ENCODE data around the gene MUC5B. TPM values are rescaled to one million over a fixed set of nuclear protein-coding genes. Genes with fewer than 3 reads are reported as not detected.
"Not testable (repeated sequence)": the region's sequence is repeated elsewhere in the genome, so short reads cannot be mapped to it uniquely, and the experiment has no call there.

The MUC5B gene
- total RNA-seq, 2 donors from 2014 or later = not detected

DNA sequence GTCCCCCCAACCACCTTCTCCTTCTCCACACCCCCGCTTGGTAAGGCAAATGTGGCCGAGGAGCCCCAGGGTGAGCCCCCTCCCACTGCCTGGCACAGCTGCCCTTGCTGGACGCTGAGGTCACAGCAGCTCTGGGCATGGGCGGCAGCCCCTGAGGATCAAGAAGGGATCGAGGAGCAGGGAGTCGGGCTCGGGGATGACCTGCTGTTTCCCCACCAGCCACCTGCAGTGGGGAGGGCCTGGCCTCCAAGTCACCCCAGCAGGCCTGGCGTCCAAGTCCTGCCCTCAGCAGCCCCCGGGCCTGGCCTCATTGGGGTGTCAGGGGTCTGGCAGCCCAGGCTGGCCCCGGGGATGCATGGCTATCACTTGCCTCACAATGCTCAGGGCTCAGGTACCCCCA is 41.4 kb upstream of the MUC5B start:
- 87 to 89% methylated on average over 6 to 10 of the region's 10 CpGs for WGBS, 2 experiments (ENCODE audit: insufficient coverage in 1 of 2, insufficient read length in 1 of 2)

DNA sequence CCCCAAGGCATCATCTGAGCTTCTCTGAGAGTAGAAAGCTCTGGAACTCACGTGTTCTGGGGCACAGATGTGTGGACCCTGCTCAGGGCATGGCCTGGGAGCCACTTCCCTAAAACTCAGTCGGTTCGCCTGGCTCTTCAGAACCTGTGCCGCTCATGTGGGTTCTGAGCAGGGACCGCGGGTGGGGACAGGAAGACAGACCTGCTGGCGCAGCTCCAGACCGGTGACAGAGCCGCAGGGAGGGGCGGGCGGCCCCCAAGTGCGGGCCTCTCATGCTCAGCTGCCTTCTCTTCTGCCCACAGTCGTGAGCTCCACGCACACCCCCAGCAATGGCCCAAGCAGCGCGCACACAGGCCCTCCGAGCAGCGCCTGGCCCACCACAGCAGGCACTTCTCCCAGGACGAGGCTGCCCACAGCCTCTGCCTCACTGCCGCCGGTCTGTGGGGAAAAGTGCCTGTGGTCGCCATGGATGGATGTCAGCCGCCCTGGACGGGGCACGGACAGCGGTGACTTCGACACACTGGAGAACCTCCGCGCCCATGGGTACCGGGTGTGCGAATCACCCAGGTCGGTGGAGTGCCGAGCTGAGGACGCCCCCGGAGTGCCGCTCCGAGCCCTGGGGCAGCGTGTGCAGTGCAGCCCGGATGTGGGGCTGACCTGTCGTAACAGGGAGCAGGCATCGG is 40.9 kb upstream of the MUC5B start:
- Histone ChIP-seq H3K9me3 (ENCODE audit: control insufficient read depth, low read length) (no peaks in the 10 kb centered on the region), H3K36me3 (ENCODE audit: control insufficient read depth, insufficient read depth, low read length) (no peaks in the 10 kb centered on the region), H3K4me3 (ENCODE audit: low read length) (no peak overlapping the region), H3K4me1 (ENCODE audit: control insufficient read depth, insufficient read depth, low read length) (no peaks in the 10 kb centered on the region), H3K27ac (ENCODE audit: low read depth, low read length) (no peak overlapping the region), H3K27me3 (ENCODE audit: control insufficient read depth, insufficient read depth, low read length, poor library complexity, severe bottlenecking) (no peaks in the 10 kb centered on the region), H3K9ac (ENCODE audit: extremely low read depth, low read length, poor library complexity, severe bottlenecking) (no peak overlapping the region)
- H3K27ac Mint-ChIP-seq = no peak overlapping the region
- DNase-seq = no peak
- H3K4me1 Mint-ChIP-seq = no peaks in the 10 kb centered on the region
- H3K36me3 Mint-ChIP-seq (ENCODE audit: low read depth) = no peaks in the 10 kb centered on the region
- 90 to 91% methylated on average over 32 to 41 of the region's 41 CpGs for WGBS, 2 experiments (ENCODE audit: insufficient coverage in 1 of 2, insufficient read length in 1 of 2)
- no peak overlapping the region for H3K4me3 Mint-ChIP-seq
- TF ChIP-seq, protein P1, sequence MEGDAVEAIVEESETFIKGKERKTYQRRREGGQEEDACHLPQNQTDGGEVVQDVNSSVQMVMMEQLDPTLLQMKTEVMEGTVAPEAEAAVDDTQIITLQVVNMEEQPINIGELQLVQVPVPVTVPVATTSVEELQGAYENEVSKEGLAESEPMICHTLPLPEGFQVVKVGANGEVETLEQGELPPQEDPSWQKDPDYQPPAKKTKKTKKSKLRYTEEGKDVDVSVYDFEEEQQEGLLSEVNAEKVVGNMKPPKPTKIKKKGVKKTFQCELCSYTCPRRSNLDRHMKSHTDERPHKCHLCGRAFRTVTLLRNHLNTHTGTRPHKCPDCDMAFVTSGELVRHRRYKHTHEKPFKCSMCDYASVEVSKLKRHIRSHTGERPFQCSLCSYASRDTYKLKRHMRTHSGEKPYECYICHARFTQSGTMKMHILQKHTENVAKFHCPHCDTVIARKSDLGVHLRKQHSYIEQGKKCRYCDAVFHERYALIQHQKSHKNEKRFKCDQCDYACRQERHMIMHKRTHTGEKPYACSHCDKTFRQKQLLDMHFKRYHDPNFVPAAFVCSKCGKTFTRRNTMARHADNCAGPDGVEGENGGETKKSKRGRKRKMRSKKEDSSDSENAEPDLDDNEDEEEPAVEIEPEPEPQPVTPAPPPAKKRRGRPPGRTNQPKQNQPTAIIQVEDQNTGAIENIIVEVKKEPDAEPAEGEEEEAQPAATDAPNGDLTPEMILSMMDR (conservative IDR thresholded peaks at IDR 0.05) = no peak
- no peaks in the 10 kb centered on the region for H3K27me3 Mint-ChIP-seq (ENCODE audit: insufficient read depth)
- peaks cover 2% of the 10 kb centered on the region for H3K9me3 Mint-ChIP-seq

More for the DNA sequence above, 41.4 kb upstream of the MUC5B start:
- H3K4me1 Mint-ChIP-seq = no peaks in the 10 kb centered on the region
- H3K36me3 Mint-ChIP-seq (ENCODE audit: low read depth) = no peaks in the 10 kb centered on the region
- H3K27ac ChIP-seq (ENCODE audit: low read depth, low read length) = no peak overlapping the region
- no peaks in the 10 kb centered on the region for H3K27me3 ChIP-seq (ENCODE audit: control insufficient read depth, insufficient read depth, low read length, poor library complexity, severe bottlenecking)
- H3K36me3 ChIP-seq (ENCODE audit: control insufficient read depth, insufficient read depth, low read length) = no peaks in the 10 kb centered on the region
- no peak overlapping the region for H3K4me3 ChIP-seq (ENCODE audit: low read length)
- H3K27me3 Mint-ChIP-seq (ENCODE audit: insufficient read depth) = no peaks in the 10 kb centered on the region
- no peak overlapping the region for H3K27ac Mint-ChIP-seq
- TF ChIP-seq, protein P1 (conservative IDR thresholded peaks at IDR 0.05) = no peak
- H3K9me3 ChIP-seq (ENCODE audit: control insufficient read depth, low read length) = no peaks in the 10 kb centered on the region
- no peaks in the 10 kb centered on the region for H3K4me1 ChIP-seq (ENCODE audit: control insufficient read depth, insufficient read depth, low read length)
- no peak overlapping the region for H3K4me3 Mint-ChIP-seq
- peaks cover 2% of the 10 kb centered on the region for H3K9me3 Mint-ChIP-seq
- no peak overlapping the region for H3K9ac ChIP-seq (ENCODE audit: extremely low read depth, low read length, poor library complexity, severe bottlenecking)
- no peak for DNase-seq

DNA sequence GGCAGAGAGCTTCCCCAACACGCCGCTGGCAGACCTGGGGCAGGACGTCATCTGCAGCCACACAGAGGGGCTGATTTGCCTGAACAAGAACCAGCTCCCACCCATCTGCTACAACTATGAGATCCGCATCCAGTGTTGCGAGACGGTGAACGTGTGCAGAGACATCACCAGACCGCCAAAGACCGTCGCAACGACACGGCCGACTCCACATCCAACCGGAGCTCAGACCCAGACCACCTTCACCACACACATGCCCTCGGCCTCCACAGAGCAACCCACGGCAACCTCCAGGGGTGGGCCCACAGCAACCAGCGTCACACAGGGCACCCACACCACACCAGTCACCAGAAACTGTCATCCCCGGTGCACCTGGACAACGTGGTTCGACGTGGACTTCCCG is 38.7 kb upstream of the MUC5B start:
- not testable (repeated sequence) for H3K27me3 ChIP-seq (ENCODE audit: control insufficient read depth, insufficient read depth, low read length, poor library complexity, severe bottlenecking); H3K4me1 Mint-ChIP-seq; H3K9me3 Mint-ChIP-seq; H3K4me1 ChIP-seq (ENCODE audit: control insufficient read depth, insufficient read depth, low read length); H3K9ac ChIP-seq (ENCODE audit: extremely low read depth, low read length, poor library complexity, severe bottlenecking); H3K27me3 Mint-ChIP-seq (ENCODE audit: insufficient read depth); H3K27ac ChIP-seq (ENCODE audit: low read depth, low read length); H3K9me3 ChIP-seq (ENCODE audit: control insufficient read depth, low read length); DNase-seq; H3K4me3 ChIP-seq (ENCODE audit: low read length); H3K4me3 Mint-ChIP-seq; H3K36me3 ChIP-seq (ENCODE audit: control insufficient read depth, insufficient read depth, low read length); H3K36me3 Mint-ChIP-seq (ENCODE audit: low read depth); H3K27ac Mint-ChIP-seq
- 87 to 100% methylated on average over 2 to 15 of the region's 22 CpGs for WGBS, 2 experiments (ENCODE audit: insufficient coverage in 1 of 2, insufficient read length in 1 of 2)

DNA sequence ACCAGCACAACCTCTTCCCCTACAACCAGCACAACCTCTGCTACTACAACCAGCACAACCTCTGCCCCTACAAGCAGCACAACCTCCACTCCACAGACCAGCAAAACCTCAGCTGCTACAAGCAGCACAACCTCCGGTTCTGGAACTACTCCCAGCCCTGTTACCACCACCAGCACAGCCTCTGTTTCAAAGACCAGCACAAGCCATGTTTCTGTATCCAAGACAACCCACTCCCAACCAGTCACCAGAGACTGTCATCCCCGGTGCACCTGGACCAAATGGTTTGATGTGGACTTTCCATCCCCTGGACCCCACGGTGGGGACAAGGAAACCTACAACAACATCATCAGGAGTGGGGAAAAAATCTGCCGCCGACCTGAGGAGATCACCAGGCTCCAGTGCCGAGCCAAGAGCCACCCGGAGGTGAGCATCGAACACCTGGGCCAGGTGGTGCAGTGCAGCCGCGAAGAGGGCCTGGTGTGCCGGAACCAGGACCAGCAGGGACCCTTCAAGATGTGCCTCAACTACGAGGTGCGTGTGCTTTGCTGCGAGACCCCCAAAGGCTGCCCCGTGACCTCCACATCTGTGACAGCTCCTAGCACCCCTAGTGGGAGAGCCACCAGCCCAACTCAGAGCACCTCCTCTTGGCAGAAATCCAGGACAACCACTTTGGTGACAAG is 34.3 kb upstream of the MUC5B start:
- not testable (repeated sequence) for H3K4me3 ChIP-seq (ENCODE audit: low read length); H3K27me3 Mint-ChIP-seq (ENCODE audit: insufficient read depth); H3K36me3 Mint-ChIP-seq (ENCODE audit: low read depth); H3K9ac ChIP-seq (ENCODE audit: extremely low read depth, low read length, poor library complexity, severe bottlenecking); H3K27me3 ChIP-seq (ENCODE audit: control insufficient read depth, insufficient read depth, low read length, poor library complexity, severe bottlenecking); H3K9me3 ChIP-seq (ENCODE audit: control insufficient read depth, low read length); H3K27ac ChIP-seq (ENCODE audit: low read depth, low read length); H3K4me3 Mint-ChIP-seq; DNase-seq; H3K27ac Mint-ChIP-seq; H3K9me3 Mint-ChIP-seq; H3K36me3 ChIP-seq (ENCODE audit: control insufficient read depth, insufficient read depth, low read length); H3K4me1 Mint-ChIP-seq; H3K4me1 ChIP-seq (ENCODE audit: control insufficient read depth, insufficient read depth, low read length)
- 80 to 82% methylated on average over 1 to 12 of the region's 15 CpGs for WGBS, 2 experiments (ENCODE audit: insufficient coverage in 1 of 2, insufficient read length in 1 of 2)

DNA sequence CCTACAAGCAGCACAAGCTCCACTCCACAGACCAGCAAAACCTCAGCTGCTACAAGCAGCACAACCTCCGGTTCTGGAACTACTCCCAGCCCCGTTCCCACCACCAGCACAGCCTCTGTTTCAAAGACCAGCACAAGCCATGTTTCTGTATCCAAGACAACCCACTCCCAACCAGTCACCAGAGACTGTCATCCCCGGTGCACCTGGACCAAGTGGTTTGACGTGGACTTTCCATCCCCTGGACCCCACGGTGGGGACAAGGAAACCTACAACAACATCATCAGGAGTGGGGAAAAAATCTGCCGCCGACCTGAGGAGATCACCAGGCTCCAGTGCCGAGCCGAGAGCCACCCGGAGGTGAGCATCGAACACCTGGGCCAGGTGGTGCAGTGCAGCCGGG is 33.0 kb upstream of the MUC5B start:
- not testable (repeated sequence) for H3K27me3 ChIP-seq (ENCODE audit: control insufficient read depth, insufficient read depth, low read length, poor library complexity, severe bottlenecking); H3K36me3 Mint-ChIP-seq (ENCODE audit: low read depth); H3K27ac Mint-ChIP-seq; H3K36me3 ChIP-seq (ENCODE audit: control insufficient read depth, insufficient read depth, low read length); H3K27ac ChIP-seq (ENCODE audit: low read depth, low read length); H3K4me3 ChIP-seq (ENCODE audit: low read length); H3K9ac ChIP-seq (ENCODE audit: extremely low read depth, low read length, poor library complexity, severe bottlenecking); H3K27me3 Mint-ChIP-seq (ENCODE audit: insufficient read depth); H3K9me3 Mint-ChIP-seq; H3K4me1 ChIP-seq (ENCODE audit: control insufficient read depth, insufficient read depth, low read length); H3K9me3 ChIP-seq (ENCODE audit: control insufficient read depth, low read length); H3K4me1 Mint-ChIP-seq; H3K4me3 Mint-ChIP-seq; DNase-seq
- WGBS, 2 experiments (ENCODE audit: insufficient coverage in 1 of 2, insufficient read length in 1 of 2) = 72% methylated on average over 4 of the region's 12 CpGs; no CpG with 5 or more reads in 1 of the 2 experiments
